Kidney epithelial cell (primary cell): ENCODE measurements around the gene IKZF5. TPM values are rescaled to one million over a fixed set of nuclear protein-coding genes. Genes with fewer than 3 reads are reported as not detected.

Experiments used
- DNase-seq: peaks from one replicate; pipeline ENCODE4 v3.0.0-alpha.2; 2010; ENCODE audit warnings: low read depth
- H3K27me3 ChIP-seq: 2 replicates; pipeline ENCODE4 v1.6.0; 2011; ENCODE audit warnings: low read length; ENCODE audit not compliant: control insufficient read depth, insufficient read depth
- H3K36me3 ChIP-seq: 2 replicates; pipeline ENCODE4 v1.5.1; 2011; ENCODE audit warnings: low read length; ENCODE audit not compliant: control insufficient read depth, insufficient read depth
- H3K4me3 ChIP-seq: 2 replicates; pipeline ENCODE4 v1.5.1; 2011; ENCODE audit warnings: low read depth, mild to moderate bottlenecking, control low read depth, low read length
- CTCF ChIP-seq: IDR thresholded peaks from 2 replicates; pipeline ENCODE4 v1.5.1; 2011; ENCODE audit warnings: mild to moderate bottlenecking, moderate library complexity, low read length, control low read depth, inconsistent platforms; ENCODE audit not compliant: insufficient read depth, poor library complexity, severe bottlenecking
- total RNA-seq: library from RNA; depleted of rRNA; stranded (reverse); fragments of >200 nt; gene quantifications from 2 replicates; pipeline ENCODE4 v1.2.3, GENCODE V29; 2015

The IKZF5 gene
- total RNA-seq, 1 donor from 2014 or later = 3.0 TPM

DNA sequence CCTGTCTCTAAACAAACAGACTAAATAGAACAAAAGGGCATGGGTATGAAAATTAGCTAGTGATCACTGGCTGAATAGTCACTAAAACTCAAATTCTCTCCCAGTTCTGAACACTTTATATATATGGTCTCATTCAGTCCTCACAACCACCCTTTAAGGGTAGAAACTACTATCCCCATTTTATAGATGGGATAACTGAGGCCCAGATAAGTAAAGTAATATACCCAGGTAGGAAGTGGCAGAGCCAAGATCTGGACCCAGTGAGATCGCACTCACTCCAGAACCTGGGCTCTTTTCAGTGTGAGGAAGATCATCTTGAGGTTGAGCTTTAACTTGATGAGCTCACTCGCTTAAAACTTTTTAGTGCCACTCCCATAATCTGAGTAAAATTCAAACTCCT, 23.9 kb downstream of the IKZF5 start:
- DNase-seq = no peak
- no peaks in the 10 kb centered on the region for H3K27me3 ChIP-seq
- H3K36me3 ChIP-seq = no peaks in the 10 kb centered on the region
- no peak overlapping the region for H3K4me3 ChIP-seq
- TF ChIP-seq CTCF = no peak

GRCh38 chr10:122983898-122984297, 24.7 kb downstream of the IKZF5 start:
- Histone ChIP-seq H3K4me3 (no peak overlapping the region), H3K27me3 (no peaks in the 10 kb centered on the region), H3K36me3 (no peaks in the 10 kb centered on the region)
- no peak for TF ChIP-seq CTCF
- DNase-seq = no peak

DNA sequence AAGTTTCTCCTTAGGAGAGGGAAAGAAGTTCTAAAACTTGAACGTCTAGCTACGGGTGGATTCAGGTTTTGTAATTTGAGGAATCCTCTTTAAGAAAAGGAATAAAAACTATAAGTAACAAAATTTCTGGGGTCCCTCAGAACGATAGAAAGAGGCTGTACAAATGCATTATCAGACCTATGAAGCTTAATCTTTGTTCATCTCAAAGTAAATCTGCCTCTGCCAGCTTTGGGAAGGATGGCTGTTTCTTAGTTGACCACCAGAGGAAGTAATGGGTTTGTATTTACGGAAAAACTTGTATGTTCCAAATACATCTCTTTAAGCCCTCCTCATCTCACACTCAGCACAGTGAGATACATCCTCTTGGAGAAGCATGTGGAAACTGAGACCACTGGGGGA, 27.5 kb downstream of the IKZF5 start:
- no peaks in the 10 kb centered on the region for H3K36me3 ChIP-seq

GRCh38 chr10:122980209-122981065, 28.2 kb downstream of the IKZF5 start, which contains the start of gene PSTK:
PSTK (plus strand) TSS chr10:122980401; CDS start chr10:122980480, 79 bp downstream.
- no peaks in the 10 kb centered on the region for H3K36me3 ChIP-seq
- H3K27me3 ChIP-seq = no peaks in the 10 kb centered on the region
- DNase-seq = peak; percentile 54
- TF ChIP-seq CTCF = peak; percentile 97
- peak within 1 kb of the TSS; percentile 67 for H3K4me3 ChIP-seq

More for the DNA sequence above, 27.5 kb downstream of the IKZF5 start:
- Histone ChIP-seq H3K4me3 (peak overlapping the region; percentile 67), H3K27me3 (no peaks in the 10 kb centered on the region)
- peak; percentile 38 for TF ChIP-seq CTCF
- DNase-seq = no peak

- no peak for TF ChIP-seq CTCF
- no peak overlapping the region for H3K4me3 ChIP-seq
Observed at GRCh38 chr10:122974543-122975064, 34.0 kb downstream of the IKZF5 start.

More at GRCh38 chr10:122974543-122975064, 34.0 kb downstream of the IKZF5 start:
- no peaks in the 10 kb centered on the region for H3K36me3 ChIP-seq
- DNase-seq = no peak
- H3K27me3 ChIP-seq = no peaks in the 10 kb centered on the region
